Muscle layer of duodenum (tissue), 2 donors: ENCODE measurements around the gene MCCC1.
A peak's percentile ranks its signal among the peaks of the same experiment; 100 is the strongest.
"Not testable (repeated sequence)": the region's sequence is repeated elsewhere in the genome, so short reads cannot be mapped to it uniquely, and the experiment has no call there.

Experiments
- H3K27ac ChIP-seq: one replicate; pipeline ENCODE4 v1.7.0; 2013; ENCODE audit warnings: mild to moderate bottlenecking, low read length
- H3K27me3 ChIP-seq: one replicate; pipeline ENCODE4 v1.7.0; 2013; ENCODE audit warnings: low read depth, mild to moderate bottlenecking, control low read depth, low read length
- H3K36me3 ChIP-seq, 2 donors: one replicate each; pipeline ENCODE4 v1.7.0; 2013; ENCODE audit warnings: low read length in 2 of 2, control low read depth in 1 of 2, mild to moderate bottlenecking in 1 of 2; ENCODE audit not compliant: insufficient read depth in 2 of 2, control insufficient read depth in 1 of 2
- H3K4me1 ChIP-seq, 2 donors: one replicate each; pipeline ENCODE4 v1.7.0; 2013; ENCODE audit warnings: low read length in 2 of 2, mild to moderate bottlenecking in 2 of 2, control low read depth in 1 of 2, moderate library complexity in 1 of 2; ENCODE audit not compliant: insufficient read depth in 2 of 2, control insufficient read depth in 1 of 2
- H3K4me3 ChIP-seq, 2 donors: one replicate each; pipeline ENCODE4 v1.7.0; 2013; ENCODE audit warnings: low read length in 2 of 2, low read depth in 1 of 2, mild to moderate bottlenecking in 1 of 2
- H3K9me3 ChIP-seq, 2 donors: one replicate each; pipeline ENCODE4 v1.7.0; 2013; ENCODE audit warnings: low read length in 2 of 2, control low read depth in 1 of 2, mild to moderate bottlenecking in 1 of 2; ENCODE audit not compliant: control insufficient read depth in 1 of 2
- donor health status: healthy.

MCCC1 gene

DNA sequence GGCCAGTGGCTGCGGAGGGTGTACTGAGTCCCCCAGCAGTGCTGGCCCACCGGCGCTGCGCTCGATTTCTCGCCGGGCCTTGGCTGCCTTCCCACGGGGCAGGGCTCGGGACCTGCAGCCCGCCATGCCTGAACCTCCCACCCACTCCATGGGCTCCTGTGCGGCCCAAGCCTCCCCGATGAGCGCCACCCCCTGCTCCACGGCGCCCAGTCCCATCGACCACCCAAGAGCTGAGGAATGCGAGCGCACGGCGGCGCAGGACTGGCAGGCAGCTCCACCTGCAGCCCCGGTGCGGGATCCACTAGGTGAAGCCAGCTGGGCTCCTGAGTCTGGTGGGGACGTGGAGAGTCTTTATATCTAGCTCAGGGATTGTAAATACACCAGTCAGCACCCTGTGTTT, 1.7 kb upstream of the MCCC1 start:
- not testable (repeated sequence) for H3K27me3 ChIP-seq, H3K36me3 ChIP-seq, H3K4me1 ChIP-seq, H3K27ac ChIP-seq, H3K4me3 ChIP-seq, H3K9me3 ChIP-seq

DNA sequence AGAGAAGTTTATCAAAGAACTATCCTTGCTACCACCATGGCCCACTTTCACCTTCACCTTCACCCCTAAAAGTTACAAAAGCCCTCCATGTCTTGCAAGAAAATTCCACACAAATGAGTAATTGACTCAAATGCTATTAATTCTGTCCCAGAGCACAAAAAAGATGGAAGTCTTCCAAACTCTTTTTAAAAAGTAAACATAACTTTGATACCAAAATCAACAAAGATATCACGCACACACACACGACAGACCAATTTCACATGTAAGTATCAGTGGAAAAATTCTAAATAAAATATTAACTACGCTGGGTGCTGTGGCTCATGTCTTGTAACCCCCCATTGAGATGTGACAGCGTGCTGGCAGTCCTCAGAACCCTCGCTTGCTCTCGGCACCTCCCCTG, 1.1 kb upstream of the MCCC1 start:
- peak overlapping the region; percentile 76 for H3K27ac ChIP-seq
- H3K27me3 ChIP-seq: no peaks in the 10 kb centered on the region
- peaks cover 6 to 7% of the 10 kb centered on the region in 2 donors for H3K4me1 ChIP-seq
- H3K36me3 ChIP-seq: no peaks in the 10 kb centered on the region
- no peaks in the 10 kb centered on the region for H3K9me3 ChIP-seq
- H3K4me3 ChIP-seq: no peak overlapping the region

DNA sequence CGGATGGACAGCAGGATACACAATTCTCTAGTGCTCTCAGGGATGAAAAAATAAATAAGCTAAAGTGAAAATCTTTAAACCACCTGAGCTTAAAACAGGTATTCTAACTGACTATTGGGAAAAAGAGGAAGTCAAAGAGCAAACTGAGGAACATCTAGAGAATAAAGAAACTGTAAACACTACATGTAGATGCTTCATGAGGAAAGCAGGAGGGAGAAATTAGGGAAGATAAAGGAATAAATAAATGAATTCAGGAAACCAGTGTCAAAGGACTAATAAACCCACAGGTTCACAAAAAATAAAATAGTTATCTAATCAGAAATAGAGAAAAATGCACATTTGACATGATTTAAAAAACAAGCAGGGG, 525 bp upstream of the MCCC1 start:
- peak overlapping the region; percentile 76 for H3K27ac ChIP-seq
- H3K27me3 ChIP-seq: no peaks in the 10 kb centered on the region
- peak overlapping the region; percentile 88 to 89 for H3K4me3 ChIP-seq
- peaks cover 6 to 7% of the 10 kb centered on the region in 2 donors for H3K4me1 ChIP-seq
- H3K9me3 ChIP-seq: no peaks in the 10 kb centered on the region
- no peaks in the 10 kb centered on the region for H3K36me3 ChIP-seq

DNA sequence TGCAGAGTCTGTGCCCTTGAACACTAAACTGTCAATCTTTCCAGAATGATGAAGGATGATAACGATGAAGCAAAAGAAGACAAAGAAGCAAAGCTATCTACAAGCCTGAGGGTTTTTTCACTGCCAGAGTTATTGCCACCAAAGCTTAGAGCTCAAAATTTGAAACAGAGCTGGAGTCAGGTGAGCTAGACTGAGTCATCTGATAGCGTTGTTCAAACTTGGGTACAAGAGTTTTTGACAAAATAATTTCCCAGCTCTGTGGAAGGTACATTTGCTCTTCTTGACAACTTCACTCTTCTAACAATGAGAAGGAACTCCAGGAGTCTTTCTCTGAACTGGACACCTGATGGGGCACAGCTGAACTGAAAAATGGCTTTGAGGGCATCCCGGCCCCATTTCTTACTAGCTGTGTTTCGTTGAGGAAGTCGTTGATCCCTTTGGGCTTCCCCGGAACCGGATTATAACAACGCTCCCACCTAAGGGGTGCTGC, 715 bp downstream of the MCCC1 start:
- Histone ChIP-seq H3K4me3 (peak overlapping the region; percentile 88 to 89), H3K27me3 (no peaks in the 10 kb centered on the region), H3K36me3 (no peaks in the 10 kb centered on the region), H3K9me3 (no peaks in the 10 kb centered on the region), H3K27ac (peak overlapping the region; percentile 80), H3K4me1 (peaks cover 6 to 7% of the 10 kb centered on the region in 2 donors)

DNA sequence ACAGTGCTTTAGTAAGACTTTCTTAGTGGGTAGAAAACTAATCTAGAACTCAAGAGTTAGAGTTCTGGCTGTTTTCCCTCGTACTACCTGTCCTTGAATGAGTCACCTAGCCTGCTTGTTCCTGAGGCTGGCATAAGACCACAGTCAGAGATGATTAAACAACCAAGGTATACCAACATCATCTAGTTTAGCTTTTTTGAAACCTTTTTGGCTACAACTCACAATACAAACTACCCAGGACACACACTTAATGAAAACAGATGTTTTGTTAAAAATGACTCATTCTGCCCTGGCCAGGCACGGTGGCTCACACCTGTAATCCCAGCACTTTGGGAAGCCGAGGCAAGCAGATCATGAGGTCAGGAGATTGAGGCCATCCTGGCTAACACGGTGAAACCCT, 4.6 kb downstream of the MCCC1 start:
- Histone ChIP-seq H3K4me3 (no peak overlapping the region), H3K9me3 (no peaks in the 10 kb centered on the region), H3K4me1 (peaks cover 6 to 7% of the 10 kb centered on the region in 2 donors), H3K27me3 (no peaks in the 10 kb centered on the region), H3K36me3 (peaks cover 11 to 24% of the 10 kb centered on the region in 2 donors), H3K27ac (no peak overlapping the region)

DNA sequence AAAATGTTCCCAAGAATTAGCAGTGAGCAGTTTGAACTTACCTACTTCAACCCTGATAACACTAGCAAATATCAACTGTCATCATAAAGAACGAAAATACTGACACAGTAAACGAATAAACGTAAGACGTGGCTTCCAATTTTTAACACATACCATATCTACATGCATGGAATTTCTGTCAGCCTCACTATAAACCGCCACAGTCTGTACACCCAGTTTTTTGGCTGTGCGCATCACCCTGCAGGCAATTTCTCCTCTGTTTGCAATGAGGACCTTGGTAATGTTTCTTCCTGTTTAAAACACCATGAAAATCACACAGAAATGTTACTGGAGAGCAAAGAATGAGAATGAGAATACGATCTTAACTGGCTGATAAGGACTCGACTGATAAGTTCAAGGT, 7.0 kb downstream of the MCCC1 start:
- H3K4me3 ChIP-seq: no peak overlapping the region
- no peak overlapping the region for H3K27ac ChIP-seq
- H3K9me3 ChIP-seq: no peaks in the 10 kb centered on the region
- peaks cover 16 to 35% of the 10 kb centered on the region in 2 donors for H3K36me3 ChIP-seq
- H3K27me3 ChIP-seq: no peaks in the 10 kb centered on the region
- no peaks in the 10 kb centered on the region for H3K4me1 ChIP-seq

DNA sequence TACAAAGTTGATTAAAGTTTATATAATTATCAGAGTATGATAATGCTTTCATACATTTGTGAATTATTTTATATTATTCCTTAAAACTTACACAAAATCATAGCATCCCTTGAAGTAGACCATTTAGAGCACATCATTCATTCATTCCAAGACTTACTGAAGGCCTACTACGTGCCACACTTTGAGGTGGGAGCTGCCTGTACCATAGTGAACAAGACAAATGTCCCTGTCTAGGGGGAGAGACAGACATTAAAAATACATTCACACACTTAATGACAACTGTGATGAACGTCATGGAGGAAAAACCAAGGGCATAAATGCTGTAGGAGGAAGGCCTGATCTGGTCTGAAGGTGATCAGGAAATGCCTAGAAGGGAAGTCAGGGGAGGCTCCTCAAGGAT, 12.1 kb downstream of the MCCC1 start:
- Histone ChIP-seq H3K4me1 (no peaks in the 10 kb centered on the region), H3K9me3 (no peaks in the 10 kb centered on the region), H3K36me3 (peaks cover 42 to 70% of the 10 kb centered on the region in 2 donors), H3K27ac (no peak overlapping the region), H3K27me3 (no peaks in the 10 kb centered on the region), H3K4me3 (no peak overlapping the region)

DNA sequence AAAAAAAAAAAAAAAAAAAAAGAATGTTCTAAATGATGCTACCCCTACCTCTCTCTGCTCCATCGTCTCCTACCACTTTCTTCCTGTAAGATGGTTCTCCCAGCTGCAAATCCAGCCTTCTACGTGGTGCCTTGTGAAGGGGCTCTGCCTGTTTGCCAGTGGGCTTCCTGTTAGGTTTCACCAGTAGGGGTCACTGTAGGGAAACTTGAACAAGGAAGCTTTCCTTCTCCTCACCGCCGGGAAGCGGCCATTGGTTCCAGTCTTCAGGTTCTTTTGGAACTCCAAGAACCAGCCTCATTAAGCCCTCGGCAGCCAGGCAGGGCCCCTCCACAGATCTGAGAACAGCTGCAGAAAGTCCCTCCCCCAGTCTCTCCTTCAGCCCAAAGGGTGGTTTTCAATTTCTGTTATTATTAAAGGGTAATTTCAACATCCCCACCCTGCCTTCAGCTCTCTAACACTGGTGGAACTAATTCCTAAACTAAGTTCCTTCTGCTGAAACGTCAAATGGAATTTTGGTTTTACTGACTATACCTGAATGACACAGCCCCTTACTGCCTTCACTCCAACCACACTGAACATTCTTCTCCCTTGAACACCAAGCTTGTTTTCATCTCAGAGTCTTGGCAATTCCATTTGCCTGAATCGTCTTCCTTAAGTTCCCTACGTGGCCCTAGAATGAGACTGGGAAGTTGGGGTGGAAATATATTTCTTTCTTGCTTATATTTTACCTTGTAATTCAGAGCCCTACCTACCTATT, 13.5 kb downstream of the MCCC1 start:
- Histone ChIP-seq H3K27ac (no peak overlapping the region), H3K4me3 (no peak overlapping the region), H3K4me1 (no peaks in the 10 kb centered on the region), H3K27me3 (no peaks in the 10 kb centered on the region), H3K36me3 (peaks cover 42 to 64% of the 10 kb centered on the region in 2 donors), H3K9me3 (no peaks in the 10 kb centered on the region)

DNA sequence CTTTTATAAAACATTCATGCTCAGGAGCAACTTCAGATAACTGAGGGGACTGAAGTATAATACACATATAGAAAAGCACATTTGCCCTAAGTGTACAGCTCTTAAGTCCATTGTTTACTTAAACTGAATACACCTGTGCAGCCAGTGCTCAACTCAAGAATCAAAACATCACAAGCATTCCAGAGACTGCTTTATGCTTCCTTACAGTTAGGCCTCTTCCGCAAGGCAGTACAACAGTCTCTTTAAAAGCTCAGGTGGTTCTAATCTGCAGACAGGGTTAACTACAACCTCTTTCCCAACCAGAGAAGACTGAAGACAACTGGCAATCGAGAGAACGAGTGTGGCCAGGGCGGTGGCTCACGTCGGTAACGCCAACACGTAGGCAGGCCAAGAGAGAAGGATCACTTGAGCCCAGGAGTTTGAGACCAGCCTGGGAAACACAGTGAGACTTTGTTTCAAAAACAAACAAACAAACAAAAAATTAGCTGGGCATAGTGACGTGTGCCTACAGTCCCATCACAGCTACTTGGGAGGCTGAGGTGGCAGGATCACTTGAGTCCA, 16.9 kb downstream of the MCCC1 start:
- Histone ChIP-seq H3K27ac (no peak overlapping the region), H3K9me3 (no peaks in the 10 kb centered on the region), H3K4me1 (no peaks in the 10 kb centered on the region), H3K36me3 (peaks cover 32 to 45% of the 10 kb centered on the region in 2 donors), H3K4me3 (no peak overlapping the region), H3K27me3 (no peaks in the 10 kb centered on the region)

DNA sequence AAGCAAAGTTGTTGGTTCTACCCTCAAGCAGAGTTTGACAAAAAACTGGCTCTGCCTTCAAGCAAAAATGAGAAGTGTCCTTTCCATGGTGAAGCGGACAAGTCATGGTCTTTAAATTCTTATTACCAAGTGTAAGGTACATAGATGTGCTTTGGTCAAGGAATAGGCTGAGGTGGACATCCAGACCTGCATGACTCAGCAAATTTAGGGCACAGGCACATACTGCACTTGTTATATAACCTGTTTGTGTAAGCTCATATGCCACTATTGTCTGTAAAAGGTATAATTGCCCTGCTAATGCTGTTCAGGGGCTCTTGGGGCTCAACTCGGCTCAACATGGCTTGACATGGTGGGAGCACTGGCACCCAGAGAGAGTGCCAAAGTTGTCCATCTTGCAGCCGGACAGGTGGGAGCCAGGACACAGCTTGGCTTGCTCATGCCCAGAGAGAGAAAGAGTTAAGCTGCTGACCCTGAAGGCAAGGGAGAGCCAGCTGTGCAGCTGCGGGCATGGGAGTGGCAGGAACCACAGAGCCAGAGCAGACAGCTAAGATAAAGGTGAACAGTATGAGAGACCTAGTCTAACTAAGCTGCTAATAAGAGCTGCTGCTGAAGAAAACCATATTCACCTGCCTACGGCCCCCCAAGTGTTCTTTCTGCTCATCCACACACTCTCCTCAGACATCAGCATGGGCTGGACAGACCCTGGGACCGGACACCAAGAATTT, 17.7 kb downstream of the MCCC1 start:
- peaks cover 28 to 39% of the 10 kb centered on the region in 2 donors for H3K36me3 ChIP-seq
- H3K27me3 ChIP-seq: no peaks in the 10 kb centered on the region
- H3K4me3 ChIP-seq: no peak overlapping the region
- no peaks in the 10 kb centered on the region for H3K4me1 ChIP-seq
- no peaks in the 10 kb centered on the region for H3K9me3 ChIP-seq
- no peak overlapping the region for H3K27ac ChIP-seq

DNA sequence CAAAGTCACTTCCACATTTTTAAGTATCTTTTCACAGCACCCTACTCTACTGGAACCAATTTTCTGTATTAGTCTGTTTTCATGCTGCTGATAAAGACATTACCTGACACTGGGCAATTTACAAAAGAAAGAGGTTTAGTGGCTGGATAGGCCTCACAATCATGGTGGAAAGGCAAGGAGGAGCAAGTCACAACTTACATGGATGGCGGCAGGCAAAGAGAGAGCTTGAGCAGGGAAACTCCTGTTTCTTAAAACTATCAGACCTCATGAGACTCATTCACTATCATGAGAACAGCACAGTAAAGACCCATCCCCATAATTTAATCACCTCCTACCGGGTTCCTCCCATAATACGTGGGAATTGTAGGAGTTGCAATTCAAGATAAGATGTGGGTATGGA, 18.7 kb downstream of the MCCC1 start:
- no peaks in the 10 kb centered on the region for H3K27me3 ChIP-seq
- H3K36me3 ChIP-seq: peaks cover 19 to 30% of the 10 kb centered on the region in 2 donors
- H3K4me3 ChIP-seq: no peak overlapping the region
- H3K4me1 ChIP-seq: no peaks in the 10 kb centered on the region
- no peak overlapping the region for H3K27ac ChIP-seq
- H3K9me3 ChIP-seq: no peaks in the 10 kb centered on the region
